GM19025 (cell line): ENCODE data around the gene WFDC10B.
"Not testable (repeated sequence)": the region's sequence is repeated elsewhere in the genome, so short reads cannot be mapped to it uniquely, and the experiment has no call there.

ENCODE experiments used
- ATAC-seq: cut with Tn5 transposase; IDR thresholded peaks from one replicate; pipeline ENCODE4 v1.9.1; 2021; ENCODE audit warnings: mild to moderate bottlenecking, low read depth, moderate library complexity; ENCODE audit not compliant: unreplicated experiment

The WFDC10B gene

DNA sequence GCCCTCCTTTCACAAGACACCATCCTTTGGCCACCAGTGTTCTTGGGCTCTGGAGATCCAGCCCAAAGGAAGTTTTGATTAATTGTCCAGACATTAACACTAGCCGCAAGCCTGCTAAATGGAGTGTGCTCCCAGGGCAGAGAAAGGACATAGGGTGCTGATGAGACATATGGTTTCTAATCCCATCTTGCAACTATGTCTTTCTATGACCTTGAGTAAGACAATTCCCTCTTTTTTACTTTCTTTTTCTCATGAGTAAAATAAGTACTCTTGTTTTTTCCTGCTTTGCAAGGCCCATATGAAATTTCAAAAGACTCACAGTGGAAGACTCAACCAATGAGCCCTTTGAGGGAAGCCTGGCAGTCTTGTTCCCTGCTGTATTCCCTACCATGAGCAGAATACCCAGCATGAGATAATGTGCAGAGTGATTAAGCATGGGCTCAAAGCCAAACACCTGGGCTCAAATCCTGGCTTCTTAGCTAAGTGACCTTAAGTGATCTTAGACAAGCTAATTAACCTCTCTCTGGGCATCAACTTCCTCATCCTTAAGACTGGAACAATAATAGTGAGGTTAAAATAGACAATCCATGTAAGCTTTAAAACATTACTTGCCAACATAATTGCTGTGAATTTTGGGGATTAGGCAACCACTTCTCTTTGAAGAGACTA lies at the start of gene WFDC10B:
Gene WFDC10B (minus strand): TSS at position 51 of the 669 bp plus-strand sequence. CDS start 19,027 bp downstream, outside the sequence.
- no peak for ATAC-seq

DNA sequence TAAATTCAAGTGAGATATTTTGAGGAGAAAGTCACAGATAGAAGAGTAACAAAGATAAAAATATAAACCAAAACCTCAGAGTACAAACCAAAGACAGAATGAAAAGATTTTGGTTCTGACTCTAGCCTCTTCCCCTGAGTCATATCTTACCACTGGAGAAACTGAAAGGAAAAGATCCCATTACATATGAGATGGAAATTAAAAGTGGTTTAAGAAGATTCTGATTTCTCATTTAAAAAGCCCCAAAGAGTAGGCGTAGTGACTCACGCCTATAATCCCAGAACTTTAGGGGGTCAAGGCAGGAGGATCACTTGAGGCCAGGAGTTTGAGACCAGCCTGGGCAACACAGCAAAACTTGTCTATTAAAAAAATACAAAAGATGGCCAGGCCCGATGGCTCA lies 47.9 kb upstream of the WFDC10B start:
- ATAC-seq, result no peak

DNA sequence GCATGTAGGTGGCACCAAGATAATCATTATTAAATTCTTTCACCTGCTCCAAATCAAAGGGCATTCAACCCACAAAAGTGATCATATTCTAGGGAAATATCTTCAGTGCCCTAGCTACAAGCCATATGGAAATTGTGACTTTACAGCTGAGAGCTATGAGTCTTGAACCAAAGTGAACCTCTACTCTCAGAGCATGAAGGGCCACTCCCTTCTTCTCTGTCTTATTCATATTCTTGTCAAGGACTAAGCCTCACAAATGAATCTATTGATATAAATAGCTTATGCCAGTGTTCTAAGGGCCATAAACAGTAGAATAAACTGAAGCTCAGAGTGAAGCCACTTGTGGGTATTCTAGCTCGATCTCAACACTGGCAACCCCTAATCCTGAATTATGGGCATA lies 46.9 kb upstream of the WFDC10B start:
- ATAC-seq, result no peak

DNA sequence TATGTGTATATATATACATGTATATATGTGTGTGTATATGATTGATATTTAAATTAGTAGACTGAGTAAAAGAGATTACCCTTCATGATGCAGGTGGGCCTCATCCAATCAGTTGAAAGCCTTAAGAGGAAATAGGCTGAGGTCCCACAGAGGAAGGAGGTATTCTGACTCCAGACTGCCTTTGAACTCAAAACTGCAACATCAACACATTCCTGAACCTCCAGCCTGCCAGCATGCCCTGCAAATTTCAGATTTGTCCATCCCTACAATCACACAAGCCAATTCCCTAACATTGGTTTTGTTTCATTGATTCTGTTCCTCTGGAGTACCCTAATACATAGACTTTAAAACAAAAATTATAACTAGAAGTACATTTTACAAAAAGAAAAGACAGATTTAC lies 40.2 kb upstream of the WFDC10B start:
- ATAC-seq, result no peak

DNA sequence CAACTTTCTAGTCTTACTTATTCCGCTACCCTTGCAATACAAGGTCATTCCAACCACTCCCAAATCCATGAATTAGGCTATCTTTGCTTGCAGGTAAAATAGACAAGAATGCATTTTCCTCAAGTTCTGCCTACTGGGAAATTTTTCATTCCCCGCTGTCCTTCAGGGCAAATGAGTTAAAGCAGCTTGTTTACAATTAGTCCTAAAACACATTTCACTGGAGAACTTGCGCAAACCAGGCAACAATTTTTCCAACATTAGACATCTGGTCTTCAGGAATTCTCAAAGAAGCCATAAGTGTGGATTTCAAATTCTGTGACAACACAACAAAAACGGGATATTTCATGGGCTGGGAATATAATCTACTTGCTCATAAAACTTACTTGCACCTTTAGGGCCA lies 37.8 kb upstream of the WFDC10B start:
- ATAC-seq, result no peak

DNA sequence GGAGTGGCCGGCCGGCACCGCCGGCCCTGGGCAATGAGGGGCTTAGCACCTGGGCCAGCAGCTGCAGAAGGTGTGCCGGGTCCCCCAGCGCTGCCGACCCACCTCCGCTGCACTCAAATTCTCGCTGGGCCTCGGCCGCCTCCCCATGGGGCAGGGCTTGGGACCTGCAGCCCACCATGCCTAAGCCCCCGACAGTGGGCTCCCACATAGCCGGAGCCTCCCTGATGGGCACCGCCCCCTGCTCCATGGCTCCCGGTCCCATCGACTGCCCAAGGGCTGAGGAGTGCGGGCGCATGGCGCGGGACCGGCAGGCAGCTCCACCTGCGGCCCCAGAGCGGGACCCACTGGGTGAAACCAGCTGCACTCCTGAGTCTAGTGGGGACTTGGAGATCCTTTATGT lies 31.2 kb upstream of the WFDC10B start:
- ATAC-seq, result no peak

DNA sequence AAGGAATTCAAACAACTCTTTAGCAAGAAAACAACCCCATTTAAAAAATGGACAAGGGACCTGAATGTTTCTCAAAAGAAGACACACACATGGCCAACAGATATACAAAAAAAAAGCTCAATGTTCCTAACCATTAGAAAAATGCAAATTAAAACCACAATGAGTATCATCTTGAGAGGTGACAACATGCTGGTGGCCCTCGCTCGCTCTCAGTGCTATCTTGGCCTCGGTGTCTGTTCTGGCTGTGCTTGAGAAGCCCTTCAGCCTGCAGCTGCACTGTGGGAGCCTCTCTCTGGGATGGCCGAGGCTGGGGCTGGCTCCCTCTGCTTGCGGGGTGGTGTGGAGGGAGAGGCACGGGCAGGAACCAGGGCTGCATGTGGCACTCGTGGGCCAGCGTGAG lies 30.7 kb upstream of the WFDC10B start:
- ATAC-seq, result no peak

DNA sequence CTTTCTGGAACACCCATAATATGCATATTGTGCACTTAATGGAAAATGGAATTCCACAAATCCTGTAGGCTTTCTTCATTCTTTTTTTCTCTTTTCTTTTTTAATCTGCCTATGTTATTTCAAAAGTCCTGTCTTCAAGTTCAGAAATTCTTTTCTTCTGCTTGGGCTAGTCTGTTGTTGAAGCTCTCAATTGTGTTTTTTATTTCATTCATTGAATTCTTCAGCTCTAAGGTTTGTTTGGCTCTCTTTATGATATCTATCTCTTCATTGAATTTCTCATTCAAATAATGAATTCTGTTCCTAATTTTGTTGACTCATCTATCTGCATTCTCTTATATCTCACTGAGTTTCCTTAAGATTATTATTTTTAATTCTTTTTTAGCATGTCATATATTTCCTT lies 27.4 kb upstream of the WFDC10B start:
- no peak for ATAC-seq

DNA sequence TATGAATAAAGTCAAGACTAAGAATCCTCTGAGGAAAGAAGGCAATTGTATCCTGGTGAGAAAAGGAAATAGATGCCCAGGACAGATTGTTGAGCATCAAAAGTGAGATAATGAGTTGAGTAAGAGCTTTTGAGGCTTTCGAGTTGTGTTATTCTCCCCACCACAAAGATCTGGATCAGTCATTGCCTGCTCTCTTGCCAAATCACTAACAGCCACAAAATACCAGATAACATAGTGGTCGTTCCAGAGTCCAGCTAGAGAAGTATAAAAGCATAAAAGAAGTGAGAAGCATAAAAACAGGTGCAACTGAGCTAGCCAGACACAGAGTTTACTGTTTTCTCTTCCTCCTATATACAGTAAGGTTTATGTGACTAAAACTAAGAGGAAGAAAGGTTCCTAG lies 22.2 kb upstream of the WFDC10B start:
- ATAC-seq, result no peak

DNA sequence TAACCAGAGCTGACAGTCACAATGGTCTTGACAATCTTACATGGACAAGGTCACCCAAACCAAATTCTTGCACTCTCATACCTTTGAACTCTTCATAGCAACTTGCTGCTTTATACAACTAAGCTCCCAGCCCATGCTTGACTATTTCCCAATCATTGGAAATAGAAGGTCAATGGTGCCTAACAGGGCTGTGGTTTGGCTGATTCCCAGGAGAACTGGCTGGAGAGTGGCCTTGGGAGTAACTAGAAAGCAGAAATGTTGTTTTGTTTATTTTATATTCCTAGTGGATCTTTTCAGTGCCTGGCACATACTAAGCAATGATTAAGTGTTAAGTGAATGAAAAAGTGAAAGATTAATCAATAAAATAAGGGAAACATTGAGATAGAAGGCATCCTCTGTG lies 20.3 kb upstream of the WFDC10B start:
- ATAC-seq, result no peak

DNA sequence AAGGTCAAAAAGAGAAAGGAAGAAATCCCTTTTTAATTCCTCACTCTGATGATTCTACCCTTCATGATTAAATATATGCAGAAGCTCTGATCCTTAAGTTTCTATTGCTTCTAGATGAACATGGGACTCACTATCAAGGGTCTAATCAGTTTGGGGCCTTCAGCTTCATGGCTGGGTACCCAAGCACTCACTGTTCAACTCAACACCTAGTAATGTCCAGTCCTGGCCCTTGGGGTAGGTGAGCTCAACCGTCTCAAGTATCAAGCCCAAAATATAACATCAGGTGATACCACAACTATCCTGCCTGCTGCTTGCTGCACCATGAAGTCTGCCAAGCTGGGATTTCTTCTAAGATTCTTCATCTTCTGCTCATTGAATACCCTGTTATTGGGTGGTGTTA lies 17.2 kb upstream of the WFDC10B start, which contains the start of gene SPINT4:
Gene SPINT4 (plus strand): TSS at position 301 of the 400 bp plus-strand sequence. CDS start 21 bp downstream, at position 322.
- ATAC-seq, result no peak

DNA sequence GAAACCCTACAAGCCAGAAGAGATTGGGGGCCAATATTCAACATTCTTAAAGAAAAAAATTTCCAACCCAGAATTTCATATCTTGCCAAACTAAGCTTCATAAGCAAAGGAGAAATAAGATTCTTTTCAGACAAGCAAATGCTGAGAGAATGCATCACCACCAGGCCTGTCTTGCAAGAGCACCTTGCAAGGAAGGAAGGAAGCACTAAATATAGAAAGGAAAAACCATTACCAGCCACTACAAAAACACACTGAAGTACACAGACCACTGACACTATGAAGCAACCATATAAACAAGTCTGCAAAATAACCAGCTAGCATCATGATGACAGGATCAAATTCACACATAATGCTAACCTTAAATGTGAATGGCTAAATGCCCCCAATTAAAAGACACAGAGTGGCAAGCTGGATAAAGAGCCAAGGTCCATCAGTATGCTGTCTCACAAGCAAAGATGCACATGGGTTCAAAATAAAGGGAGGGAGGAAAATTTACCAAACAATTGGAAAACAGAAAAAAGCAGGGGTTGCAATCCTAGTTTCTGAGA lies 11.4 kb upstream of the WFDC10B start:
- not testable (repeated sequence) for ATAC-seq

DNA sequence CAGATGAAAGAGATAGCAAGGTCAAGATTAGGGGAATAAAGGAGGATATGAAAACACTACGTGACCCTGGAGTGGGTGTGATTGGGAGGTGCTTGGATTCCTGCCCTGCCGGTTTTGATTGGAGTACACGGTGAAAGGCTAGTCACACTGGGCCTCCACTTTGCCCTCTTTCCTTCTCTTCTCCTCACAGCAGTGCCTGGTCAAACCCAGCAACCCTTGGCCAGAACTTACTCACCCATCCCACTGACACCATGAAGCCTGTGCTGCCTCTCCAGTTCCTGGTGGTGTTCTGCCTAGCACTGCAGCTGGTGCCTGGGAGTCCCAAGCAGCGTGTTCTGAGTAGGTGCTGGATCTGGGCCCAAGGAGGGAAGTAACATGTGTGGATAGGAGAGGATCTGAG lies 2.9 kb downstream of the WFDC10B start, which contains the start of gene WFDC13:
Gene WFDC13 (plus strand): TSS at position 166 of the 400 bp plus-strand sequence. CDS start 86 bp downstream, at position 252.
- no peak for ATAC-seq

DNA sequence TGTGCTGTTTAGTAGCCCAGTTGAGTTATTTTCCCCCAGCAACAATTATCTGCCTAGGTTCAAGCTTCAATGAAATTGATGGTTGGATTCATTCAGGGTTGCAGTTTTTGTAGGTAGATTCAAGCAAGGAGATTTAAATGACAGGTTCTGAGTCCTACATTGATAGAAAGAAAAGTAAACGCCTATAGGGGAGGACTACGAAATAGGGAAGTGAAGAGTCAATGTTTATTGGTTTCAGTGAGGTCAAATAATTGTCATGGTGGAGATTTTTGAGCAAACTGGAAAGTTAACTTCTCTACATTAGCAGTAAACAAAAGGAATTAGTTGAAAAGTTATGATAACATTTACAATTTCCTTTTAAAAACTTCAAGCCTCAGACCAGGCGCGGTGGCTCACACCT lies 3.7 kb downstream of the WFDC10B start:
- no peak for ATAC-seq

DNA sequence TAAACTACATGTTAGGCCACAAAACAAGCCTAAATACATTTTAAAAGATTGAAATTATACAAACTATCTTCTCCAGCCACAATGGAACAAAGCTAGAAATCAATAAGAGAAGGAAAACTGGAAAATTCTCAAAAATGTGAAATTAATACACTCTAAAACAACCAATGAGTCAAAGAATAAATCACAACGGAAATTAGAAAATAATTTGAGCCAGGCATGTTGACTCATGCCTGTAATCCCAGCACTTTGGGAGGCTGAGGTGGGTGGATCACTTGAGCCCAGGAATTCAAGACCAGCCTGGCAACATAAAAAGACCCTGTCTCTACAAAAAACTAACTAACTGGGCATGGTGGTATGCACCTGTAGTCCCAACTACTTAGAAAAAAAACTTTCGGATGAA lies 9.3 kb downstream of the WFDC10B start:
- ATAC-seq, result no peak

DNA sequence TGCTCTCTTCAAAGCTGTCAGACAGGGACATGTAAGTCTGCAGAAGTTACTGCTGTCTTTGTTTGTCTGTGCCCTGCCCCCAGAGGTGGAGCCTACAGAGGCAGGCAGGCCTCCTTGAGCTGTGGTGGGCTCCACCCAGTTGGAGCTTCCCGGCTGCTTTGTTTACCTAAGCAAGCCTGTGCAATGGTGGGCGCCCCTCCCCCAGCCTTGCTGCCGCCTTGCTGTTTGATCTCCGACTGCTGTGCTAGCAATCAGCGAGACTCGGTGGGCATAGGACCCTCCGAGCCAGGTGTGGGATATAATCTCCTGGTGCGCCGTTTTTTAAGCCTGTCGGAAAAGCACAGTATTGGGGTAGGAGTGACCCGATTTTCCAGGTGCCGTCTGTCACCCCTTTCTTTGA lies 11.5 kb downstream of the WFDC10B start:
- ATAC-seq, result not testable (repeated sequence)

DNA sequence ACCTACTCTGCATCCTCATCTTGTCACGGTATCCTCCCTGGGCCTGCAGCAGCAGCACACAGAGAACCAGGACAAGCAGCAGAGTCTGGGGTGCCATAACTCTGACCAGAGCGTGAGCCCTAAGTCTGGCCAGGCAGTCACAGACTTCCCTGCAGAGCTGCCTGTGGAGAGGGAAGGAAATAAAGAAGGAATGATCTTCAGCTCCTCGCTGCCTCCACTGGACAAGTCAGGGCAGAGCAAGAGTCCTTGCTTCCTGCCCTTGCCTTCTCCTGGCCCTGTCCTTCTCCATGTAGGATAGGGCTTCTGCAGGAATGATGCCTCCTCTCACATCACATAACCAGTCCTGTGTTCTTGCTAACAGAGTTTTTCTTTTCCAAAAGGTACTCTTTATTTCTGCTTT lies 18.9 kb downstream of the WFDC10B start:
- ATAC-seq, result no peak

DNA sequence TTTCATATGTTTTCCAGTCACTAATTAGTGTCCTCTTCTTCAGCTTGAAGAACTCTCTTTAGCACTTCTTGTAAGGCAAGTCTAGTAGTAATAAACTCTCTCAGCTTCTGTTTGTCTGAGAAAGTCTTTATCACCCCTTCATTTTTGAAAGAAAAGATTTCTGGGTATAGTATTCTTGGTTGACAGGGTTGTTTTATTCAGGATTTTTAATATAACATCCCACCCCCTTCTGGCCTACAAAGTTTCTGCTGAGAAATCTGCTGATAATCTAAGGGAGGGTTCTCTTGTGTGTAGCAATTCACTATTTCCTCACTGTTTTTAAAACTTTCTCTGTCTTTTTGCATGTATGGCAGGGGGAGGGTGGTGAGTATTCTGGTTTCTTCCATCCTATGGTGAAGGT lies 25.2 kb downstream of the WFDC10B start:
- no peak for ATAC-seq

DNA sequence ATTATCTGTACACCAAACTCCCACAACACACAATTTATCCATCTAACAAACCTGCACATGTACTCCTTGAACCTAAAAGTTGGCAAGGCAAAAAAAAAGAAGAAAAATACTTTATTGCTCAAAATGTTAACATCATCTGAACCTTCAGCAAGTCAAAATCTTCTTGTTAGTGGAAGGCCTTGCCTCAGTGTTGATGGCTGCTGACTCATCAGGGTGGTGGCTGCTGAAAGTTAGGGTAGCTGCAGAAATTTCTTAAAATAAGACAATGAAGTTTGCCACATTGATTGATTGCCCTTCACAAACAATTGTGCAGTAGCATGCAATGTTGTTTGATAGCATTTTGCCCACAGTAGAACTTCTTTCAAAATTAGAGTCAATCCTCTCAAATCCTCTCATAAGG lies 32.1 kb downstream of the WFDC10B start:
- no peak for ATAC-seq

DNA sequence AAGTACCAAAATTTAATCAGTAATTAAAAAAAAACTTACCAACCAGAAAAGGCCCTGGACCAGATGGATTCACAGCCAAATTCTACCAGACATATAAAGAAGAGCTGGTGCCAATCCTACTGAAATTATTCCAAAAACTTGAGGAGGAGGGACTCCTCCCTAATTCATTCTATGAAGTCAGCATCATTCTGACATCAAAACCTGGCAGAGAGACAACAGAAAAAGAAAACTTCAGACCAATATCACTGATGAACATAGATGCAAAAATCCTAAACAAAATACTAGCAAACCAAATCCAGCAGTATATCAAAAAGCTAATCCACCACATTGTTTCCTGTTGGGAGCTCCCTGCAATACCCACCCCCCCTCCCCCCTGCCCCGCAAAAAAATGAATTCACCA lies 34.7 kb downstream of the WFDC10B start, which contains the start of gene WFDC11:
Gene WFDC11 (minus strand): TSS at position 101 of the 400 bp plus-strand sequence. CDS start 19,639 bp downstream, outside the sequence.
- no peak for ATAC-seq

DNA sequence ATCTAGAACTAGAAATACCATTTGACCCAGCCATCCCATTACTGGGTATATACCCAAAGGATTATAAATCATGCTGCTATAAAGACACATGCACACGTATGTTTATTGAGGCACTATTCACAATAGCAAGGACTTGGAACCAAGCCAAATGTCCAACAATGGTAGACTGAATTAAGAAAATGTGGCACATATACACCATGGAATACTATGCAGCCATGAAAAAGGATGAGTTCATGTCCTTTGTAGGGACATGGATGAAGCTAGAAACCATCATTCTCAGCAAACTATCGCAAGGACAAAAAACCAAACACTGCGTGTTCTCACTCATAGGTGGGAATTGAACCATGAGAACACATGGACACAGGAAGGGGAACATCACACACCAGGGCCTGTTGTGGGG lies 47.8 kb downstream of the WFDC10B start:
- ATAC-seq, result not testable (repeated sequence)

DNA sequence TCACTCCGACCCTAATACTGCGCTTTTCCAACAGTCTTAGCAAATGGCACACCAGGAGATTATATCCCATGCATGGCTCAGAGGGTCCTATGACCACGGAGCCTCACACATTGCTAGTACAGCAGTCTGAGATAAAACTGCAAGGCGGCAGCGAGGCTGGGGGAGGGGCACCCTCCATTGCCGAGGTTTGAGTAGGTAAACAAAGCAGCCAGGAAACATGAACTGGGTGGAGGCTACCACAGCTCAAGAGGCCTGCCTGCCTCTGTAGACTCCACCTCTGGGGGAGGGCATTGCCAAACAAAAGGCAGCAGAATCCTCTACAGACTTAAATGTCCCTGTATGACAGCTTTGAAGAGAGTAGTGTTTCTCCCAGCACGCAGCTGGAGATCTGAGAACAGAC lies 53.1 kb downstream of the WFDC10B start:
- ATAC-seq, result not testable (repeated sequence)
